Astrocyte of the cerebellum (primary cell): ENCODE measurements around the gene SLC43A3.

ENCODE experiments used
- DNase-seq: peaks from one replicate; pipeline ENCODE4 v3.0.0-alpha.2; 2011; ENCODE audit warnings: low read depth
- H3K4me3 ChIP-seq: 2 replicates; pipeline ENCODE4 v1.5.1; 2011; ENCODE audit warnings: mild to moderate bottlenecking, low read depth, low read length, moderate library complexity
- in situ Hi-C: cut with HindIII; loops from 2 replicates; pipeline ENCODE4 v1.10.0; 2017; ENCODE audit warnings: low sequenced_read_pairs
- TF ChIP-seq, protein P1 (sequence below): IDR thresholded peaks from 2 replicates; pipeline ENCODE4 v1.5.1; 2012; ENCODE audit warnings: low read length, low read depth, moderate library complexity, mild to moderate bottlenecking; ENCODE audit errors: missing control alignments

Gene SLC43A3

DNA sequence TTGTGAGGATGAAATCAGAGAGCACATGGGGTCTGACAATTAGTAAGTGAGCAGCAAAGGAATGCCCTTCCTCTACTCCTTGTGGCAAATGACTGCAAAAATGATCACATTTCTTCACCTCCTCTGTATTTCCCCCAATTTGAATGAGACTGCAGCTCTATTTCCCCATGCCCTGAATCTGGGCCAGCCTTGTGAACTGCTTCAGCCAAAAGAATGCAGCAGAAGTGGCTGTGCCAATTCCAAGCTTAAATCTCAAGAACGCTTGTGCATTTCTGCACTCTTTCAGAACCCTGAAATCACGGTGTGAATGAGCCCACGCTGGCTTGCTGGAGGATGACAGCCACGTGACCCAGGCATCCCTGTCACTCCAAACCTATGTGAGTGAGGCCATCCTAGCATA is 9.9 kb downstream of the SLC43A3 start:
- DNase-seq: peak; percentile 24
- in situ Hi-C loops: no loop called here
- TF ChIP-seq, protein P1, sequence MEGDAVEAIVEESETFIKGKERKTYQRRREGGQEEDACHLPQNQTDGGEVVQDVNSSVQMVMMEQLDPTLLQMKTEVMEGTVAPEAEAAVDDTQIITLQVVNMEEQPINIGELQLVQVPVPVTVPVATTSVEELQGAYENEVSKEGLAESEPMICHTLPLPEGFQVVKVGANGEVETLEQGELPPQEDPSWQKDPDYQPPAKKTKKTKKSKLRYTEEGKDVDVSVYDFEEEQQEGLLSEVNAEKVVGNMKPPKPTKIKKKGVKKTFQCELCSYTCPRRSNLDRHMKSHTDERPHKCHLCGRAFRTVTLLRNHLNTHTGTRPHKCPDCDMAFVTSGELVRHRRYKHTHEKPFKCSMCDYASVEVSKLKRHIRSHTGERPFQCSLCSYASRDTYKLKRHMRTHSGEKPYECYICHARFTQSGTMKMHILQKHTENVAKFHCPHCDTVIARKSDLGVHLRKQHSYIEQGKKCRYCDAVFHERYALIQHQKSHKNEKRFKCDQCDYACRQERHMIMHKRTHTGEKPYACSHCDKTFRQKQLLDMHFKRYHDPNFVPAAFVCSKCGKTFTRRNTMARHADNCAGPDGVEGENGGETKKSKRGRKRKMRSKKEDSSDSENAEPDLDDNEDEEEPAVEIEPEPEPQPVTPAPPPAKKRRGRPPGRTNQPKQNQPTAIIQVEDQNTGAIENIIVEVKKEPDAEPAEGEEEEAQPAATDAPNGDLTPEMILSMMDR: no peak
- H3K4me3 ChIP-seq: no peak overlapping the region

- in situ Hi-C loops: no loop called here
- TF ChIP-seq, protein P1: no peak
- no peak for DNase-seq
- no peak overlapping the region for H3K4me3 ChIP-seq
These were observed 10.5 kb downstream of the SLC43A3 start for GRCh38 chr11:57416436-57416835.

DNA sequence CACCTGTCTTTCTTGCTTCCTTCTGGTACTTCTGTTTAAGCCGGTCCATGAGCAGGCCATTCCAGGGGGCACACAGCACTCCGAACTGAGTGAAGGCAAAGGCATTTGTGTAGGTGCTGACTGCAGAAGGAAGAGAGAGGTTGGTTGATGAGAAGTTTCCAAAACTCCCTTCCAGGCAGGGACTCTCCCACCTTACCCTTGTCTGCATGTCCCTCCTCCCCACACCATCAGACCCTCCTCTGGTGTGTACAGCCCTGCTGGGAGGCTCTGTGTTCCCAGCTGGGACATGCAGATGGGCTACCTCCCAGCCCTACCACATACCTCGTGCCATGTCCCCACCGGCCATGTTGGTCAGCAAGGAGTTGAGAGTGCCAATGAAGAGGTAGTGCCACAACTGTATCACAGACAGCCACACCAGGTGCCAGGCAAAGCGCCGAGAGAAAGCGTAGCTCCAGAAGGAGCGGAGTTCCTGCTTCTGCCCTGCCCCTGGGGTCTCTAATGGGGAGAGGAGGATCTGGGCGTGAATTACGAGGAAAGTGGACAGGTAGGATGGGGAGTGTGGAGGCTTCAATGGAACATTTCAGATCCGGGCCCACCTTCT is 12.2 kb downstream of the SLC43A3 start:
- TF ChIP-seq, protein P1: no peak
- no peak overlapping the region for H3K4me3 ChIP-seq
- in situ Hi-C loops: no loop called here
- no peak for DNase-seq

DNA sequence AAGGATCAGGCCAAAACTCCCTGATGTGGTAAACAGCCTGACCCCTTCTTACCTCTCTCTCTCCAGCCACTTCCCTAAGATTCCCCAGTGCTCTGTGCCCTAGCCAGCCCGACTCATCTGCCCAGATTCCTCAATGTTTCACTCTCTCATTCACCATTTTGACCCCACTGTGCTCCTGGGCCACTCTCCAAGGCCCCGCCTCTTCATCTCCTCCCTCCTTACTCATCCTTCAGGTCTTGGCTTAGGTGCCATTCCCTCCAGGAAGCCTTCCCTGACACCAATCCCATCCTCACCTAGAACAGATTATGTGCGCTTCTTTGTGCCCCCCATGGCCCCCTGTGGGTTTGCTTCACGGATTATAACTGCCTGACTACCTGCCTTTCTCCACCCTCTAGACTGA is 13.2 kb downstream of the SLC43A3 start:
- TF ChIP-seq, protein P1: no peak
- no peak overlapping the region for H3K4me3 ChIP-seq
- in situ Hi-C loops: no loop called here
- no peak for DNase-seq

- no peak overlapping the region for H3K4me3 ChIP-seq
- DNase-seq: peak; percentile 53
- TF ChIP-seq, protein P1: no peak
- in situ Hi-C loops: no loop called here
These were observed 16.6 kb downstream of the SLC43A3 start for GRCh38 chr11:57410287-57410686.

DNA sequence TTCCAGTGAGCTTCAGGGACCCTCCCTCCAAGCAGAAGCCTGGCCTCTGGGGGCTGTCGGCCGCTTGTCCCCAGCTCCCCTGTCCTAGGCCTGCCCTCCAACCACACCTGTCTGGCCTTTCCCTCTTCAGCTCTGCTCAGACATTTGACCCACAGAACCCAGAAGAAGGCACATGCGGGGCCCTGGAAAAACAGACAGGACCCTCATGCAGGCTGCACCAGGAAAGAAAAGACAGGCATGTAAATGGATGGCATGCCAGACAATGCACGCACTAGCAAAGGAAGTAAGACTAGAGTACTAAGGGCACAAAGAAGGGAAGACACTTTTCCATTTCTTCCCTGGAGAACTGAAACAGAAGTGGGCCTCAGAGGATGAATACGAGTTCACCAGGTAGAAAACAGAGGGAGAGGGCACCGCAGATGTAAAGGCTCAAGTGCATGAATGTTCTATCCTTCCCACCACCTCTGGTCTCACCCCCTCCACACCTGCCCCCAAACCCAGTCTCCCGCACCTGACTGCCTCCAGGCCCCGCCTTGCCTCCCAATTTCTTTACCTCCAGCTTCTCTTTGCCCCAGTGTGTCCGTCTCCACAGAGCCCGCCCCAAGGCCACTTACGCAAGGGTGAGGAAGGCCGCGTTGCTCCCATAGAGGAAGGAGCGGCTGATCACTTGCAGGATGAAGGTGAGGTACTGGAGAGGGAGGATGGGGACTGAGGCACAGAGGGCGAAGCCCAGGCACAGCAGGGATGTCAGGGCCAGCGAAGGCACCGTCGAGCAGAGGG is 17.4 kb downstream of the SLC43A3 start:
- no peak overlapping the region for H3K4me3 ChIP-seq
- TF ChIP-seq, protein P1: no peak
- in situ Hi-C loops: no loop called here

More for the DNA sequence above, 17.4 kb downstream of the SLC43A3 start:
- DNase-seq: no peak
